Activated T-cell treated with anti-CD3 and anti-CD28 coated beads, Interleukin-2, amount 50 U/mL, for 72 hours (primary cell): ENCODE measurements around the gene THUMPD3. TPM values are rescaled to one million over a fixed set of nuclear protein-coding genes. Genes with fewer than 3 reads are reported as not detected.

ENCODE experiments used
- ATAC-seq, 2 donors: fragments of 150-1000 bp; cut with Tn5 transposase; replicated peaks in 1 of 2; 2 replicates each; pipeline ENCODE4 v1.10.0; 2021; ENCODE audit warnings: moderate library complexity in 2 of 2, mild to moderate bottlenecking in 1 of 2
- DNase-seq, 2 donors: peaks; one replicate each; pipeline ENCODE4 v3.0.0; 2021 to 2022; ENCODE audit warnings: mixed read lengths in 1 of 2
- H3K27ac Mint-ChIP-seq: one replicate; pipeline ENCODE4 v1.8.0; 2022; ENCODE audit warnings: mild to moderate bottlenecking, moderate library complexity, mixed read lengths
- H3K27me3 Mint-ChIP-seq: one replicate; pipeline ENCODE4 v1.8.0; 2022; ENCODE audit warnings: low read depth, mixed read lengths
- H3K36me3 Mint-ChIP-seq, 2 donors: one replicate each; pipeline ENCODE4 v1.8.0; 2022; ENCODE audit warnings: mixed read lengths in 2 of 2, mild to moderate bottlenecking in 1 of 2; ENCODE audit not compliant: insufficient read depth in 2 of 2
- H3K4me1 Mint-ChIP-seq: one replicate; pipeline ENCODE4 v1.8.0; 2022; ENCODE audit warnings: low read depth, mixed read lengths
- H3K4me3 Mint-ChIP-seq, 2 donors: one replicate each; pipeline ENCODE4 v1.8.0; 2022; ENCODE audit warnings: mild to moderate bottlenecking in 2 of 2, mixed read lengths in 2 of 2, moderate library complexity in 2 of 2
- H3K9me3 Mint-ChIP-seq, 2 donors: one replicate each; pipeline ENCODE4 v1.8.0; 2022; ENCODE audit warnings: mixed read lengths in 2 of 2
- total RNA-seq, 2 donors: library from RNA; stranded (reverse); gene quantifications; one replicate each; pipeline ENCODE4 v1.2.3, GENCODE V29; 2022

The THUMPD3 gene
- total RNA-seq, 2 donors from 2014 or later: 56.0 to 65.5 TPM

DNA sequence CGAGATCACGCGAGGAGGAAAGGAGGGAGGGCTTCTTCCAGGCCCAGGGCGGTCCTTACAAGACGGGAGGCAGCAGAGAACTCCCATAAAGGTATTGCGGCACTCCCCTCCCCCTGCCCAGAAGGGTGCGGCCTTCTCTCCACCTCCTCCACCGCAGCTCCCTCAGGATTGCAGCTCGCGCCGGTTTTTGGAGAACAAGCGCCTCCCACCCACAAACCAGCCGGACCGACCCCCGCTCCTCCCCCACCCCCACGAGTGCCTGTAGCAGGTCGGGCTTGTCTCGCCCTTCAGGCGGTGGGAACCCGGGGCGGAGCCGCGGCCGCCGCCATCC is 33.4 kb downstream of the THUMPD3 start:
- ATAC-seq (peak; percentile 36 to 41), DNase-seq (peak; percentile 79 to 86)
- H3K27ac Mint-ChIP-seq: peak overlapping the region; percentile 93
- H3K4me3 Mint-ChIP-seq: peak overlapping the region; percentile 91 to 97
- peaks cover 72% of the 10 kb centered on the region for H3K4me1 Mint-ChIP-seq
- peaks cover 25 to 49% of the 10 kb centered on the region in 2 donors for H3K36me3 Mint-ChIP-seq
- no peaks in the 10 kb centered on the region for H3K27me3 Mint-ChIP-seq
- no peaks in the 10 kb centered on the region for H3K9me3 Mint-ChIP-seq

DNA sequence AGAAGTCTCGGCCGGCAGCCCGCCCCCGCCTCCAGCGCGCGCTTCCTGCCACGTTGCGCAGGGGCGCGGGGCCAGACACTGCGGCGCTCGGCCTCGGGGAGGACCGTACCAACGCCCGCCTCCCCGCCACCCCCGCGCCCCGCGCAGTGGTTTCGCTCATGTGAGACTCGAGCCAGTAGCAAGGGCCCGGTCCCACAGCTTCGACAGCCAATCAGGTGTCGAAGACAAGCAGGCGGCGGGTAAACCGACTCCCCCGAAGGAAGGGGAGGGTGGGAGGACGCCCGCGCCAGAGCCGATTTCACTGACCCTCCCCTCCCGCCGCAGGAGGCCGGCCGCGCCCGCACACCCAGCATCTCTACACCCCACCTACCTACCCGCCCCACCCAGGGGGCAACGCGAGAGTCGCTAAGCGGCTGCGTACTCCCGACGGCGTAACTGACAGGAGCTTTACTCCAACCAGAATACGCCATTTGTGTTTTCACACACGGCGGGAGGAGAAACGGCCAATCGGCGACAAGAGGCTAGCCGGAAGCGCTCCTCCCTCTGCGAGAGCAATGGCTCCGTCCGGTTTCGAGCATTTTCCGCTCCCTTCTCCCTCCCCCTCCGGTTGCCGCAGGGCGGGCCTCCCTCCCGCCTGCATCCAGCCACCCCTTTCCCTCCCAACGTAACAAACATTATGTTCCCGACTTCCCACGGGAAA is 33.9 kb downstream of the THUMPD3 start:
- Mint-ChIP-seq H3K36me3 (peaks cover 21 to 44% of the 10 kb centered on the region in 2 donors), H3K4me1 (peaks cover 72% of the 10 kb centered on the region), H3K27ac (peak overlapping the region; percentile 99), H3K9me3 (no peaks in the 10 kb centered on the region), H3K27me3 (no peaks in the 10 kb centered on the region), H3K4me3 (peak overlapping the region; percentile 95 to 97)
- DNase-seq (peak; percentile 98 to 100), ATAC-seq (peak; percentile 75 to 78)

DNA sequence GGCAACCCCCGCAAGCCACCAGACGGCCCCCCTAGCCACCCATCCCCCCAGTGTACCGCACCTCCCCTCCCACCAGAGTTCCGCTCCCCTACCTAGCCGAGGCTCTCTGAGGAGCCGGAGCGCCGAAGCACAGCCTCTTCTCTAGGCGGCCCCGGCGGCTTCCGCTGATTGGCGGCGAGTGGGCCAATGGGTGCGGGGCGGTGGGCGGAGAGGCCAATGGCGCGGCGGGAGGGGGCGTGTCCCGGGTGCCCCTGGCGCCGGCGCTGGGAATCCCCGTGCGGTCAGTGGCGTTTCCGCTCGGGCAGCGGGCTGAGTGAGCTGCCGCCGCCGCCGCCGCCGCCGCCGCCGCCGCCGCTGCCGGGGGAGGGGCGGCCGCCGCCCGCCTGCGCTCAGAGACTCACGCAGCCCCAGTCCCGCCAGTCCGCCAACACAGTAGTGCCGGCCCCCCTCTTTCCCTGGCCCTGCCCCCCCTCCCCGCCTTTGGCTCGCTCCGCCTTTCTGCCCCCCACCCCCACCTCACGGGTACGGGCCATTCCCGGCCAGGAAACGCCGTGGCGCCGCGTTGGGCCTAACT is 34.6 kb downstream of the THUMPD3 start, which contains the start of gene SETD5:
SETD5 (plus strand) TSS at position 284 of the 574 bp plus-strand sequence. CDS start 31,324 bp downstream, outside the sequence.
- Mint-ChIP-seq H3K27ac (peak within 1 kb of the TSS; percentile 99), H3K27me3 (no peaks in the 10 kb centered on the region), H3K4me1 (peaks cover 71% of the 10 kb centered on the region), H3K4me3 (peak within 1 kb of the TSS; percentile 97 to 98), H3K36me3 (peaks cover 21 to 37% of the 10 kb centered on the region in 2 donors), H3K9me3 (no peaks in the 10 kb centered on the region)
- DNase-seq (peak; percentile 100), ATAC-seq (peak; percentile 67 to 68)

DNA sequence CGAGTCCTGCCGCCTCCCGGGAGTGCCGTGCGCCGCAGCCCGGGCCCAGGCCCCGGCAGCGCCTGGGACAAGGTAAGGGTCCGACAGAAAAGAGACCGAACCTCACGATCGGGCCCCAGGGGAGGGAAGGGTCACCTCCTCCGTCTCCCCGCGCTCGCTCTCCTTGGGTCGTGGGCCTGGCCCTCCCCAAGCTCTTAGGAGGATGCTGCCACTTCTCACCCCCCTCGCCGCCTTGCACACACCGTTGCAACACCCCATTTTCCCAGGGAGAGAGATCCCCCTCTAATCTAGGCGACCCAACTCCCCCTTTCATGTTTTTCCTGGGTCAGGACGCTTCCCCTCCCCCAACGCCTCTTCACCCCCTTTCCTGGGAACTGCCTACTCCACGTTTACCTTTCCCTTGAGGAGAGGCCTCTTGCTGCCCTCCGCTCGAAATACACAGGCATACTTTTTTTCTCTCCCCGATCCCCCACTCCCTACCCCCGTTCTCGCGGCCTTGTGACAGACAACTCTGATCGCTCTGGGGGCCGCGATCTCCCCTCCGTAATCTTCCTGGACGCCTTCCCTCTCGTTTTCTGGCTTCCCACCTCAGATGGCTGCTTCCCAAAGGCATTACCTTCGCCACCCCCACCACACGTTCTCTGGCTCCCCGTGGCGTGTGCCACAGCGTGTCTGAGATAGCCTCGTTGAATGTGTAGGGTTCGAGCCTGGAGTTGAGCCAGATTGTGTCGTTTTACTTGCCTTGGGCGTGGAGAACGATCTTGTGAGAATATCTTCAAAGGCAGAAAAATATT is 35.2 kb downstream of the THUMPD3 start:
- ATAC-seq: no peak
- H3K27ac Mint-ChIP-seq: peak overlapping the region; percentile 97
- peak; percentile 40 to 49 for DNase-seq
- peaks cover 21 to 37% of the 10 kb centered on the region in 2 donors for H3K36me3 Mint-ChIP-seq
- peak overlapping the region; percentile 93 to 98 for H3K4me3 Mint-ChIP-seq
- no peaks in the 10 kb centered on the region for H3K27me3 Mint-ChIP-seq
- peaks cover 72% of the 10 kb centered on the region for H3K4me1 Mint-ChIP-seq
- H3K9me3 Mint-ChIP-seq: no peaks in the 10 kb centered on the region

DNA sequence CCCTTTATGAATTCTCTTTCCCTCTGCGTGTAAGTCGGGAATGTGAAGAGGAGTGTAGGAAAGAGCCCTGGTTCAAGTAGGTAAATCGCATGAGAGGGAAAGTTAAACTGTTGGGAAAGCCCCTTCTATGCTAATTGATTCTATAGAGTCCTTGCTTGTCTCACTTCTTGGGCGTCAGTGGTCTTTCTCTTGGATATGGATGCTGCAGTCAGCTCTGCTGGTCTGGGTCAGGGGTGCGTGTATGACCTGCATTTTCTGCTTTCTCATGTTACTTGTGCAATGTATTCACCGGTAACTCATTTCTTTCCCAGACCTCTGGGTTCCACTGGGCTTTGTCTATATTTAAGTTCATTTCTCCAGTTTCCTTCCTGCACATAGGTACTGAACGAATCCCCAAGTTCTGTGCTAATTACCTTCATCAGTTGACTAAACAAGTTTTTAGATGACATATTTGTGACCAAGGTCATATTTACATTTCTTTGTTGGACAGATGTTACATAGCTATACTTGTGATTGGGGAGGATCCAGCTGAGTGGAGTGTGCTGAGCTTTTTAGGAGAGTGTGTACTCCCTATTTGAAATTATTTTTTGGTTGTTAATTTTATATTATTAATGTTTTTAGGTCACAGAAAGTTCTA is 36.0 kb downstream of the THUMPD3 start:
- Mint-ChIP-seq H3K9me3 (no peaks in the 10 kb centered on the region), H3K27ac (peak overlapping the region; percentile 97), H3K4me1 (peaks cover 65% of the 10 kb centered on the region), H3K4me3 (peak overlapping the region; percentile 93 to 98), H3K27me3 (no peaks in the 10 kb centered on the region), H3K36me3 (peaks cover 21 to 31% of the 10 kb centered on the region in 2 donors)
- DNase-seq (peak; percentile 24 to 32), ATAC-seq (no peak)

DNA sequence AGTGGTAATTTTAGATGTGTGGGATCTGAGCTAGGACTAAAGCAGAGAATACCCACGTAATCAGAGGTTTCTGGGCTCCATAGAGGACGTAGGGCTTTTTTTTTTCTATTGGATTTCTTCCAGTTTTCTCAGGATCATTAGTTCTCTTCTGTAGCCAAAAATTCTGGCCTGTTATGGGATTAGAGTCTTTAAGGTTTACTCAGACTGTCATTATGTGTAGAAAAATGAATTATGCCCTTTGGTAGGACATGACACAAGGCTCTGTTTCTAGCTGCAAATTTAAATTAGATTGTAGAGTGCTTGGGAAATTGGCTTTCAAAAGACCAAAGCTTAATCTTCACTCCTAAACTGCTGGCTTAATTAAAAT is 36.5 kb downstream of the THUMPD3 start:
- DNase-seq (no peak), ATAC-seq (no peak)
- H3K4me1 Mint-ChIP-seq: peaks cover 60% of the 10 kb centered on the region
- peak overlapping the region; percentile 88 for H3K27ac Mint-ChIP-seq
- H3K9me3 Mint-ChIP-seq: no peaks in the 10 kb centered on the region
- peak overlapping the region; percentile 93 to 98 for H3K4me3 Mint-ChIP-seq
- H3K27me3 Mint-ChIP-seq: no peaks in the 10 kb centered on the region
- peaks cover 21 to 29% of the 10 kb centered on the region in 2 donors for H3K36me3 Mint-ChIP-seq

DNA sequence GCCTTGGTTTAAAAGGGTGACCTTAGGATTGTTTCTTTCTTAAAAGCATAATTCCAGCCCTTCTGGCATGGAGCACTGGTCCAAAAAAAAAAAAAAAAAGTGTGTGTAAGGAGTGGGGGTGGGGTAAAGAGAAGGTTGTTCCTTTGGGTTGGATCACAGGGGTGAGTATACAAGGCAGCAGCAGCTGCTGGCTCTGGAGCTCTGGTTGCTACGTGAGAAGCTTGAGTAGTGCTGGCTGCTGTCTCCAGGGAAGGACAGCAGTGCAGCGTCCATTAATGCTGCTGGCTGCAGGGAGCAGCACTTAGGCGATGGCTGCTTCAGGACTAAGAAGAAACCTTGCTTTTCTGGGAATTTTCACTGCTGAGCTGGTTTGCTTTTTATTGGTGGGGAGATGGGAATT is 36.9 kb downstream of the THUMPD3 start:
- Mint-ChIP-seq H3K27ac (peak overlapping the region; percentile 88), H3K9me3 (no peaks in the 10 kb centered on the region), H3K4me1 (peaks cover 60% of the 10 kb centered on the region), H3K36me3 (peaks cover 17 to 25% of the 10 kb centered on the region in 2 donors), H3K4me3 (peak overlapping the region; percentile 93 to 98), H3K27me3 (no peaks in the 10 kb centered on the region)
- ATAC-seq (no peak), DNase-seq (peak in 1 of 2 donors; percentile 10)

DNA sequence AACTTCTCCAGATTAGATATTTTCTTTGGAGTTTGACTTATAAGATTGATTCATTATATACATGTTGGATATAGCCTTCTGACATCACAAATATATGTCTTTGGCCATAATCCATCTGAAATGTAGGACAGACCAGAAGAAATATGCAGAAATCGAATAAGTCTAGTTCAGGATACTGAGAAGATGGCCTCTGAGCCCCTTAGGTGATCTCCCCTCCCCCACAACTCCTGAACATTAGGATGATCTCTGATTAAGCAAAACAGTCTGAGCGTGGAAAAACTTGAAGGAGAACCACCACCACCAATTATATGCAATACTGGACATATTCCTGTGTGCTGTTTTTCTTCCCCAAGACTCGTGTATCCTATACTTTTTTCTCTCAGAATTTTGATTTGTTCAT is 37.8 kb downstream of the THUMPD3 start:
- ATAC-seq: no peak
- DNase-seq: no peak
- no peaks in the 10 kb centered on the region for H3K27me3 Mint-ChIP-seq
- H3K36me3 Mint-ChIP-seq: peaks cover 14 to 16% of the 10 kb centered on the region in 2 donors
- peaks cover 58% of the 10 kb centered on the region for H3K4me1 Mint-ChIP-seq
- peak overlapping the region; percentile 83 for H3K27ac Mint-ChIP-seq
- H3K4me3 Mint-ChIP-seq: peak overlapping the region; percentile 93 to 98
- no peaks in the 10 kb centered on the region for H3K9me3 Mint-ChIP-seq

DNA sequence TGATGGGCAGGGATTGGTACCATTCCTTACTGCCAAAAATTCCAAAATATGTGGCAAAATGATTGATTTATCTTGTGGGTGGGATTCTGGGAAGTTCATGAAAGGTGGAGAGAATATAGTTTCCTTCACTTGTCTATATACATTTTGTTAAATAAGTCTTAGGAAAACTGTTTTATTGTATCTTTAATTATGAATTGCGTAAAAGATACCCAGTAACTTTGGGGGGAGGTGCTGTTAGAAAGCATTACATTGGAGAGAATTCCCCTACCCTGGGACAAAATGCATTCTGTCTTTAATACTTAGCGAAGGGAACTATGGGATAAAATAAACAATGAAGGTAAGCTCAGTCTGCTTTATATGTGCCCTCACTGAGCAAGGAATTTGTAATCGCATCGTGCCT is 39.1 kb downstream of the THUMPD3 start:
- Mint-ChIP-seq H3K27ac (no peak overlapping the region), H3K4me3 (peak overlapping the region; percentile 2 to 75), H3K36me3 (peaks cover 14 to 15% of the 10 kb centered on the region in 2 donors), H3K27me3 (no peaks in the 10 kb centered on the region), H3K4me1 (peaks cover 64% of the 10 kb centered on the region), H3K9me3 (no peaks in the 10 kb centered on the region)
- no peak for ATAC-seq
- DNase-seq: no peak

DNA sequence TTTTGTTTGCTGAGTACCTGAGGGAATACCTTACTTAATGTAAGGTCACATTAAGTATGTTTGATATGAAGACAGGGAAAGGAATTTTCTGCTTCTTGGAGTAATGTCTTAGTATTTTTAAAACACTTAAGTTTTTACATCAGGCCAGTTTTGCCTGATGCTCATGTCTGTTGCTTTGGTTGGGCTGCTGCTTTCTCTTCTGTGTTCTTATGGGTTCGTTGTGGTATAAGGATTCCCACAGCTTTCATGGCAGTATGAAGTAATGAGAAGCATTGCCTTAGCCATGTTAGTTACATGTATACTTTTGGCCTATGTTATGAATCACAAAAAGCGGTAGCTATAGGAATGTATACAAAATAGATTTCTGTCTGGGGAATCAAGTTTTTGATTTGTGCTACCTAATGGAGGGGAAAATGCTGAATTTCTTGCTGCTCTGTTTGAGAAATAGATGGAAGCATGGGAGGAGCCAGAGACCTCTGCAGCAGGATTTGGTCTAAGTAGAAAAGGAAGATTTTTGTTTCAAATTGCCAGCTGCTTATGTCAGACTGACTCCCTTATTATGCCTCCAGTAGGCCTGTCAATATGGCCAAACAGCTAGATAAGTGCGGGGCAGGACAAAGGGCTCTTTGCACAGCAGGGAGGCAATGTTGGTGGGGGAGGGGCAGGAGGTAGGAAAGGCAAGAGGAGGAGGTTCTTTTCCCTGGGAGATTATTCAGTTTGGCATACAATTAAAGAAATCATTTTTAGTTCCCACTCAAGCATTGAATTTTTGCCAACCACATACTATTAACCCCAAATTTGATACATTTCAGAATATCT is 39.8 kb downstream of the THUMPD3 start:
- no peak for DNase-seq

DNA sequence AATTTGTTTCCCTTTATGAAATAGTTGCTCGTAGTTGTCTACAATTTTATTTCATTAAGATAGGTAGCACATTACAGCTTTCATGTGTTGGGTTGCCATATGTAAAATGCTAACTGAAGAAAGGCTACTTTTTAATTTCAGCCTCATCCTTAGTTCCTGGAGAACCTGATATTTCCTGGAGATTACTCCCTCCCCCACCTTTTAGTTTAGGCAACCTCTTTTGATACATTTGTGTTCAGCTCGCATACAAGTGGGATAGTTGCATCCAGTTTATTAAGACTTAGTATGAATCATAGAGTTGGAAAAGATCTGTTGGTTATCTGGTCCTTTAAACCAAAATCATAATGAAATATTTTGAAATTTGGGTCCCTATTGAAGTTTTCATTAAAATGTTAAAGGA is 40.6 kb downstream of the THUMPD3 start:
- Mint-ChIP-seq H3K4me3 (no peak overlapping the region), H3K27ac (no peak overlapping the region), H3K4me1 (peaks cover 79% of the 10 kb centered on the region), H3K27me3 (no peaks in the 10 kb centered on the region), H3K36me3 (peaks cover 9% of the 10 kb centered on the region in 2 donors), H3K9me3 (no peaks in the 10 kb centered on the region)
- ATAC-seq (no peak), DNase-seq (no peak)

More for the DNA sequence above, 39.8 kb downstream of the THUMPD3 start:
- Mint-ChIP-seq H3K27ac (peak overlapping the region; percentile 88), H3K36me3 (peaks cover 14 to 15% of the 10 kb centered on the region in 2 donors), H3K4me1 (peaks cover 70% of the 10 kb centered on the region), H3K4me3 (peak overlapping the region; percentile 54 to 75), H3K9me3 (no peaks in the 10 kb centered on the region), H3K27me3 (no peaks in the 10 kb centered on the region)
- no peak for ATAC-seq

DNA sequence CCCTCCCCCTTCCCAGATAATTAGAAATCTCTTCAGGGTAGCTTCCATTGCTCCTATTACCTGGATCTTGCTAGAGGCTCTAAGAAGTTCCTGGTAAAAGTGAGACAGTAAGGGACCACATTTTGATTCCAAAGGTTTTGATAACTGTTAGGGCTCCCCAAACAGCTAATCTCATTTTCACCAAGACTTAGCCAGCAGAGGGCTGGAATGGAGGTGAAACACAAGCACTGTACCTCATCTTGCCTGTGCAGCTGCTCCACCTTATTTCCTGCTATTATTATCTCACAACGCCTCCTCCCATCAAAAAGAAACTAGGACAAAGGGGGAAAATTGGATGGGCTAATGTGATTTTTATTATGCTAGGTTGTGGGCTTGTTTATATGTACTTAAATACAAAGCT is 41.8 kb downstream of the THUMPD3 start:
- peaks cover 83% of the 10 kb centered on the region for H3K4me1 Mint-ChIP-seq
- H3K27me3 Mint-ChIP-seq: no peaks in the 10 kb centered on the region
- H3K4me3 Mint-ChIP-seq: peak overlapping the region in 1 of 2 donors; percentile 55
- ATAC-seq (no peak), DNase-seq (no peak)
- H3K9me3 Mint-ChIP-seq: peaks cover 0 to under 1% of the 10 kb centered on the region in 2 donors
- peaks cover 4% of the 10 kb centered on the region in 2 donors for H3K36me3 Mint-ChIP-seq
- H3K27ac Mint-ChIP-seq: no peak overlapping the region
